ENCODE results near the gene POLR1F. TPM values are rescaled to one million over a fixed set of nuclear protein-coding genes. Genes with fewer than 3 reads are reported as not detected.

The POLR1F gene
- total and polyA plus RNA-seq, 2 experiments from 2014 or later: 35.2 to 99.9 TPM

- Histone ChIP-seq H3K27me3 (ENCODE audit: insufficient read depth) (no peaks in the 10 kb centered on the region), H2AFZ (no peak overlapping the region), H3K4me3 (no peak overlapping the region), H3K79me2 (replicated peaks; ENCODE audit: insufficient read depth) (no peaks in the 10 kb centered on the region), H3K36me3 (ENCODE audit: insufficient read depth) (no peaks in the 10 kb centered on the region), H3F3A (replicated peaks; ENCODE audit: low read depth) (no peaks in the 10 kb centered on the region), H4K20me1 (replicated peaks; ENCODE audit: insufficient read depth) (no peaks in the 10 kb centered on the region), H3K4me1 (ENCODE audit: insufficient read depth) (no peaks in the 10 kb centered on the region), H3K9me2 (ENCODE audit: insufficient read depth) (no peaks in the 10 kb centered on the region), H3K4me2 (no peak overlapping the region), H3K27ac (ENCODE audit: low read depth) (no peak overlapping the region)
- Mint-ChIP-seq H3K27ac (no peak overlapping the region), H3K4me3 (no peak overlapping the region), H3K4me1 (no peaks in the 10 kb centered on the region), H3K9me3 (no peaks in the 10 kb centered on the region), H3K36me3 (ENCODE audit: low read depth) (no peaks in the 10 kb centered on the region), H3K27me3 (ENCODE audit: insufficient read depth, low read depth, poor library complexity) (no peaks in the 10 kb centered on the region)
- TF ChIP-seq CTCF (conservative IDR thresholded peaks at IDR 0.05; ENCODE audit: low read depth in 2 of 2): peak in 1 of 2 experiments; percentile 83; a peak in 3 of 4 replicates
- no peak for TF ChIP-seq EZH2phosphoT487 (IDR thresholded peaks at IDR 0.05; ENCODE audit: unreplicated experiment)
- ATAC-seq (no peak), DNase-seq (ENCODE audit: low spot score) (peak; percentile 51)
These were observed 43.3 kb downstream of the POLR1F start for GRCh38 chr7:19665399-19666008.

GRCh38 chr7:19663816-19664462 is 44.9 kb downstream of the POLR1F start:
- Mint-ChIP-seq H3K27me3 (ENCODE audit: insufficient read depth, low read depth, poor library complexity) (peaks cover 2% of the 10 kb centered on the region), H3K9me3 (no peaks in the 10 kb centered on the region), H3K36me3 (ENCODE audit: low read depth) (no peaks in the 10 kb centered on the region), H3K4me1 (no peaks in the 10 kb centered on the region), H3K4me3 (no peak overlapping the region), H3K27ac (no peak overlapping the region)
- Histone ChIP-seq H3K4me2 (no peak overlapping the region), H3F3A (replicated peaks; ENCODE audit: low read depth) (no peaks in the 10 kb centered on the region), H3K36me3 (ENCODE audit: insufficient read depth) (no peaks in the 10 kb centered on the region), H3K9me2 (ENCODE audit: insufficient read depth) (no peaks in the 10 kb centered on the region), H3K79me2 (replicated peaks; ENCODE audit: insufficient read depth) (no peaks in the 10 kb centered on the region), H2AFZ (no peak overlapping the region), H3K27me3 (ENCODE audit: insufficient read depth) (no peaks in the 10 kb centered on the region), H3K4me1 (ENCODE audit: insufficient read depth) (no peaks in the 10 kb centered on the region), H3K4me3 (no peak overlapping the region), H3K27ac (ENCODE audit: low read depth) (no peak overlapping the region), H4K20me1 (replicated peaks; ENCODE audit: insufficient read depth) (no peaks in the 10 kb centered on the region)
- ATAC-seq: no peak
- no peak for DNase-seq (ENCODE audit: low spot score)
- TF ChIP-seq CTCF (conservative IDR thresholded peaks at IDR 0.05; ENCODE audit: low read depth in 2 of 2) (no peak), JUNB (IDR thresholded peaks at IDR 0.05; ENCODE audit: unreplicated experiment) (no peak), ZNF114 (CRISPR knock-in tag; IDR thresholded peaks at IDR 0.05) (no peak), NANOG (IDR thresholded peaks at IDR 0.05; ENCODE audit: borderline replicate concordance) (no peak), EZH2phosphoT487 (IDR thresholded peaks at IDR 0.05; ENCODE audit: unreplicated experiment) (no peak), ZNF462 (CRISPR knock-in tag; IDR thresholded peaks at IDR 0.05) (no peak), EZH2 (IDR thresholded peaks at IDR 0.05; ENCODE audit: low read depth, unreplicated experiment) (no peak), STAT1 (IDR thresholded peaks at IDR 0.05; ENCODE audit: unreplicated experiment) (no peak)
